Heart left ventricle (tissue), 16 donors: ENCODE measurements around the gene FBLN2. TPM values are rescaled to one million over a fixed set of nuclear protein-coding genes. Genes with fewer than 3 reads are reported as not detected.
A peak's percentile ranks its signal among the peaks of the same experiment; 100 is the strongest.

ENCODE experiments used
- ATAC-seq, 4 donors: fragments of 200-7000 bp; cut with Tn5 transposase; one replicate each; pipeline ENCODE4 v1.9.1; 2020 to 2022; ENCODE audit warnings: moderate library complexity in 4 of 4, mild to moderate bottlenecking in 3 of 4, moderate number of reproducible peaks in 1 of 4
- DNase-seq, 5 donors: peaks; one replicate each; pipeline ENCODE4 v3.0.0-alpha.2; 2020
- H3K27ac ChIP-seq, 12 donors: fragments of 200-600 bp; sonication (generic) in 4 of 12; one replicate each; pipeline versions ENCODE4 v1.5.0 to v1.8.0; 2016 to 2022; ENCODE audit warnings: mild to moderate bottlenecking in 2 of 12
- H3K27me3 ChIP-seq, 9 donors: fragments of 200-600 bp; sonication (generic) in 2 of 9; one replicate each; pipeline versions ENCODE4 v1.5.1 to v1.8.0; 2016 to 2022; ENCODE audit warnings: mild to moderate bottlenecking in 3 of 9
- H3K36me3 ChIP-seq, 9 donors: fragments of 200-600 bp; sonication (generic) in 2 of 9; one replicate each; pipeline versions ENCODE4 v1.5.0 to v1.8.0; 2018 to 2022; ENCODE audit warnings: mild to moderate bottlenecking in 2 of 9
- H3K4me1 ChIP-seq, 12 donors: fragments of 200-600 bp; sonication (generic) in 4 of 12; one replicate each; pipeline versions ENCODE4 v1.5.0 to v1.8.0; 2016 to 2022; ENCODE audit warnings: mild to moderate bottlenecking in 3 of 12
- H3K4me3 ChIP-seq, 12 donors: fragments of 200-600 bp; sonication (generic) in 4 of 12; one replicate each; pipeline versions ENCODE4 v1.5.0 to v1.8.0; 2017 to 2022; ENCODE audit warnings: mild to moderate bottlenecking in 9 of 12, moderate library complexity in 4 of 12
- H3K9me3 ChIP-seq, 12 donors: fragments of 200-600 bp; sonication (generic) in 4 of 12; one replicate each; pipeline versions ENCODE4 v1.5.0 to v1.8.0; 2016 to 2022; ENCODE audit warnings: mild to moderate bottlenecking in 1 of 12
- POLR2A ChIP-seq, 2 donors: fragments of 450-650 bp; IDR thresholded peaks; one replicate each; pipeline ENCODE4 v1.6.1; 2017; ENCODE audit warnings: antibody characterized with exemption in 2 of 2, mild to moderate bottlenecking in 2 of 2, moderate library complexity in 2 of 2
- WGBS, 4 donors: extraction: QIAGEN DNeasy Blood & Tissue Kit in 2 of 4; methylation state at CpG; one replicate each; pipeline versions ENCODE4 v1.1.5 to v1.1.7; 2013 to 2018; 5-methylcytosine and 5-hydroxymethylcytosine counted together
- intact Hi-C, 10 donors: fragments of 100-400 bp; cut with DNase I; formaldehyde crosslinking; loops; one replicate each; pipeline versions ENCODE4 v1.11.1 to v1.14.2; 2022
- polyA plus RNA-seq, 2 donors: library from polyadenylated mRNA; stranded (reverse); fragments of 200-250 nt; gene quantifications; one replicate each; pipeline ENCODE4 v1.2.3, GENCODE V29; 2013
- total RNA-seq, 9 donors: library from RNA; depleted of rRNA in 2 of 9; stranded (reverse); fragments of >200 nt in 2 of 9; fragmentation: NEBNext Ultra II Directional in 3 of 9; extraction: Animal tissue kit (Norgen Biotek cat#: 25700) in 3 of 9; gene quantifications; one replicate each; pipeline versions ENCODE4 v1.1.0 to v1.2.4, GENCODE V29; 2016 to 2023
- TF ChIP-seq, protein P1 (sequence below), 12 donors: fragments of 200-600 bp; sonication (generic) in 4 of 12; IDR thresholded peaks; one replicate each; pipeline versions ENCODE4 v1.5.0 to v1.8.0; 2018 to 2022; ENCODE audit warnings: antibody characterized with exemption in 12 of 12, mild to moderate bottlenecking in 5 of 12
- donor health status: ischemic (EF 13 %, LVEDD 7.1; RV severe dilation, severe dysfunction).
- donor health status: healthy with polysubstance abuse.
- donor health status: DM: no; HTN: yes; CAD: no.
- donor health status: DM: no; HTN: no; CAD: no.
- donor health status: ischemic (EF 25% LVEDD 6.9; RV normal size, moderate dysfunction).
- donor health status: ischemic (EF 25% LVEDD 5.7; RV mildly dilated, moderate dysfunction).
- donor health status: healthy.
- donor health status: DM: yes; HTN: yes; CAD: no.
- donor health status: ischemic (EF 35%, LVEDD 5.7; RV mildly dilated, moderate dysfunction).
- donor health status: nonischemic (EF 11% LVEDD 7.7; RV severe dilation, severe dysfunction).
- donor health status: DM: yes; HTN: yes; CAD: no.
- donor health status: PGD.
- donor health status: ischemic (EF 29% LVEDD 5.4; RV normal size, mild dysfunction).
- donor health status: nonischemic (EF 23%, LVEDD 6.1; RV moderate dilation, normal function).

The FBLN2 gene
- total and polyA plus RNA-seq, 11 donors: 16.5 to 118 (median 42.7) TPM

DNA sequence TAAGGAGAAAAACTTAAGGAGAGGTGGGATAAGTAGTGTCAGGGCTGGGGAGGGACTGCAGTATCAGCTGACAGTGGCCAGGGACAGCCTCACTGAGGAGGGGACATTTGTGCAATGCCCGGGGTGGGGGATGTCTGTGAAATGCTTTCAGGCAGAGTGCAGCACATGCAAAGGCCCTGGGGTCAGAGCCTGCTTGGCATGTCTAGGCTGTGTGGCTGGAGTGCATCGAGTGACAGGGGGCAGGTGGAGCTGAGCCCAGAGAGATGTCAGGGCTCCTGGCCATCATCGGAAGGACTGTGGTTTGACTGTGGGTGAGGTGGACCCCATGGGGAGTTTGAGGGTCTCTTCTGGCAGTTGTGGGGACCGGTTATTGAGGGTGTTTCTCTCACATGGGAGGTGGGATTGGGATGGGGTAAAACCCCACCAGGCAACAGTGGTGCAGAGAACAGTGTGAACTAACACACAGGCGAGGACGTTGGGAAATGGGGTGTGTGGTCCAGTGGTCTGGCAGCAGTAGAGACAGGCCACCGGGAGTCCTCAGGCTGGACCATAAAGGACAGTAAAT, 61.2 kb downstream of the FBLN2 start:
- Histone ChIP-seq H3K27ac (no peak overlapping the region), H3K36me3 (peaks cover 0 to 66% (median 4%) of the 10 kb centered on the region in 9 donors), H3K27me3 (no peaks in the 10 kb centered on the region), H3K4me3 (no peak overlapping the region), H3K9me3 (peaks cover 0 to 5% (median 0%) of the 10 kb centered on the region in 12 donors), H3K4me1 (no peaks in the 10 kb centered on the region)
- DNase-seq: peak in 1 of 5 donors; percentile 14
- intact Hi-C loops: loop anchor here in 1 of 10 donors (5.0 kb wide), 1 partner anchor 48 kb away; no protein-coding TSS in a partner anchor
- TF ChIP-seq POLR2A (IDR thresholded peaks at IDR 0.05): no peak
- TF ChIP-seq, protein P1, sequence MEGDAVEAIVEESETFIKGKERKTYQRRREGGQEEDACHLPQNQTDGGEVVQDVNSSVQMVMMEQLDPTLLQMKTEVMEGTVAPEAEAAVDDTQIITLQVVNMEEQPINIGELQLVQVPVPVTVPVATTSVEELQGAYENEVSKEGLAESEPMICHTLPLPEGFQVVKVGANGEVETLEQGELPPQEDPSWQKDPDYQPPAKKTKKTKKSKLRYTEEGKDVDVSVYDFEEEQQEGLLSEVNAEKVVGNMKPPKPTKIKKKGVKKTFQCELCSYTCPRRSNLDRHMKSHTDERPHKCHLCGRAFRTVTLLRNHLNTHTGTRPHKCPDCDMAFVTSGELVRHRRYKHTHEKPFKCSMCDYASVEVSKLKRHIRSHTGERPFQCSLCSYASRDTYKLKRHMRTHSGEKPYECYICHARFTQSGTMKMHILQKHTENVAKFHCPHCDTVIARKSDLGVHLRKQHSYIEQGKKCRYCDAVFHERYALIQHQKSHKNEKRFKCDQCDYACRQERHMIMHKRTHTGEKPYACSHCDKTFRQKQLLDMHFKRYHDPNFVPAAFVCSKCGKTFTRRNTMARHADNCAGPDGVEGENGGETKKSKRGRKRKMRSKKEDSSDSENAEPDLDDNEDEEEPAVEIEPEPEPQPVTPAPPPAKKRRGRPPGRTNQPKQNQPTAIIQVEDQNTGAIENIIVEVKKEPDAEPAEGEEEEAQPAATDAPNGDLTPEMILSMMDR (IDR thresholded peaks at IDR 0.05): no peak
- WGBS, 4 donors: 86 to 92% (median 88%) methylated on average over 7 of the region's 7 CpGs
- no peak for ATAC-seq

DNA sequence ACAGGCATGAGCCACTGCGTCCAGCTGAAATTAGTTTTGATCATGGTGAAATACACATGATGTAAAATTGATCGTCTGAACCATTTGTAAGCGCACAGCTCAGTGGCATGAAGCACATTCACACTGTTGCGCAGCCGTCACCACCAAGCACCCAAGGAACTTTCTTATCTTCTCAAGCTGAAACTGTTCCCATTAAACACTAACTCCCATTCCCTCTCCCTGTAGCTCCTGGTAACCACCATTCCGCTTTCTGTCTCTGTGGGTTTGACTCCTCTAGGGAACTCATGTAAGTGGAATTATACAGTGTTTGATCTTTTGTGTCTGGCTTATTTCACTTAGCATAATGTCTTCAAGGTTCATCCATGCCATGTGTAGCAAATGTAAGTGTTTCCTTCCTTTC, 62.3 kb downstream of the FBLN2 start:
- Histone ChIP-seq H3K36me3 (peaks cover 0 to 70% (median 4%) of the 10 kb centered on the region in 9 donors), H3K27ac (no peak overlapping the region), H3K27me3 (no peaks in the 10 kb centered on the region), H3K4me3 (no peak overlapping the region), H3K4me1 (no peaks in the 10 kb centered on the region), H3K9me3 (peaks cover 0 to 5% (median 0%) of the 10 kb centered on the region in 12 donors)
- TF ChIP-seq, protein P1 (IDR thresholded peaks at IDR 0.05): no peak
- TF ChIP-seq POLR2A (IDR thresholded peaks at IDR 0.05): no peak
- intact Hi-C loops: loop anchor here in 1 of 10 donors (5.0 kb wide), 1 partner anchor 49 kb away; no protein-coding TSS in a partner anchor
- no peak for ATAC-seq
- WGBS, 4 donors: 84 to 95% (median 92%) methylated on average over 6 of the region's 6 CpGs
- DNase-seq: no peak

DNA sequence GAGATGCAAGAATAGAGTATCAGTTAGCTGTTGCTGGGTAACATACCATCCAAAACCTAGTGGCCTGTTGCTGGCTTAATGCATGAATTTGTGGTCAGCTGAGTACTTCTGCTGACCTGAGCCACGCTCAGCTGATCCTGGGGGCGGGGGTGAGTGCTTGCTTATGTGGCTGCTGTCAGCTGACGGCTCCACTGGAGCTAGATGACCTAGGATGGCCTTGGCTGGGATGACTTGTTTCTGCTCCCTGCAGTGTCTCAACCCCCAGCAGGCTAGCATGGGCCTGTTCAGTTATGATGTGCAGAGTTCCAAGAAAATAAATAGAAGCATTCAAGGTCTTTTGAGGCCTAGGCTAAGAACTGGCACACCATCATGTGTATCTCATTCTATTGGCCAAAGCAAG, 63.9 kb downstream of the FBLN2 start:
- peak in 3 of 5 donors; percentile 36 to 66 (median 48) for DNase-seq
- Histone ChIP-seq H3K4me1 (no peaks in the 10 kb centered on the region), H3K9me3 (peaks cover 0 to 5% (median 0%) of the 10 kb centered on the region in 12 donors), H3K27ac (no peak overlapping the region), H3K27me3 (no peaks in the 10 kb centered on the region), H3K4me3 (no peak overlapping the region), H3K36me3 (peaks cover 0 to 75% (median 4%) of the 10 kb centered on the region in 9 donors)
- intact Hi-C loops: loop anchor here in 1 of 10 donors (5.0 kb wide), 1 partner anchor 51 kb away; no protein-coding TSS in a partner anchor
- 62 to 89% (median 82%) methylated on average over 3 of the region's 3 CpGs for WGBS, 4 donors
- ATAC-seq: peak; percentile 6 to 72 (median 68)
- TF ChIP-seq POLR2A (IDR thresholded peaks at IDR 0.05): no peak
- TF ChIP-seq, protein P1 (IDR thresholded peaks at IDR 0.05): no peak

DNA sequence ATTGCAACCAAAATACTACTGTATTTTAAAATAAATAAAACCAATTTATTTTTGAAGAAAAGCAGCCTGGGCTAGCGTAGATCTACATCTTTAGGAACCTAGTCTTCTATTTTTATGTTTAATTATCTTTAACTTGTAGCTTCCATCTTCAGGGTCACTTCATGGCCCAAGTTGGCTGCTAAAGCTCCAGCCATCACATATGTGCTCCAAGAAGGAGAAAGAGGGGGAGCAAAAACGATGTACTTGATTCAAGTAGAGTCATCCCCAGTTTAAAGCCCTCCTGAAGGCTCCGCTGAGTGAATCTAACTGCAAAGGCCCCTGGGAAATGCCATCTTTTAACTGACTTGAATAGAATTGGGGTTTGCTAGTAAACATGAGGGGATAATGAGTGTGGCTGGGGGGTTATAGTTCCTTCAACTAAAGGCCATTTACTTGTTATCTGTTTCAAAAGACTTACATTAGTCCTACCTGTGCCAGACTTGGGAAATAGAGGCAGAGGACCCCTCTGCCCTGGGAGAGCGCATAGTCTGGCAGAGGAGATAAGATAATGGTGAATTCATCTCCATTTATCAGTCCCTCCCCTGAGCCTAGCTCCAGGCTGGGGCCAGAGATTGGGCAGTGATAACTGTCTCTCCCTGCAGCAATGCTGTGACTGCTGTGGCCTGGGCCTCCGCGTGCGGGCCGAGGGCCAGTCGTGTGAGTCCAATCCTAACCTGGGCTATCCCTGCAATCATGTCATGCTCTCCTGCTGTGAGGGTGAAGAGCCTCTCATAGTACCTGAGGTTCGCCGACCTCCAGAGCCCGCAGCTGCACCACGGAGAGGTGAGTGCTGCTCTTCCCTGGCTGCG, 64.6 kb downstream of the FBLN2 start:
- Histone ChIP-seq H3K9me3 (peaks cover 0 to 5% (median 0%) of the 10 kb centered on the region in 12 donors), H3K27me3 (no peaks in the 10 kb centered on the region), H3K4me3 (no peak overlapping the region), H3K36me3 (peaks cover 0 to 75% (median 9%) of the 10 kb centered on the region in 9 donors), H3K27ac (peak overlapping the region in 1 of 12 donors; percentile 6), H3K4me1 (no peaks in the 10 kb centered on the region)
- ATAC-seq (no peak), DNase-seq (peak in 1 of 5 donors; percentile 4)
- intact Hi-C loops: loop anchor here in 1 of 10 donors (5.0 kb wide), 1 partner anchor 51 kb away; no protein-coding TSS in a partner anchor
- TF ChIP-seq, protein P1 (IDR thresholded peaks at IDR 0.05): no peak
- TF ChIP-seq POLR2A (IDR thresholded peaks at IDR 0.05): no peak
- 88 to 94% (median 91%) methylated on average over 8 to 14 of the region's 14 CpGs for WGBS, 4 donors
